H1 (cell line): Measurements from ENCODE around the gene TECPR2.

Source experiments
- BACH1 ChIP-seq: IDR thresholded peaks from 2 replicates; pipeline ENCODE4 v1.6.1; 2012; ENCODE audit warnings: low read length, improper control_type of control experiment
- BRCA1 ChIP-seq: IDR thresholded peaks from 2 replicates; pipeline ENCODE4 v1.6.1; 2012; ENCODE audit warnings: low read depth, low read length, improper control_type of control experiment
- CEBPB ChIP-seq: IDR thresholded peaks from 2 replicates; pipeline ENCODE4 v1.6.1; 2012; ENCODE audit warnings: low read depth, low read length
- CTCF ChIP-seq, 3 experiments: IDR thresholded peaks; 1 replicate in 2 of 3; 2 replicates in 1 of 3; pipeline versions ENCODE4 v1.5.1 to v1.6.1; 2011; ENCODE audit warnings: low read length in 3 of 3, mild to moderate bottlenecking in 3 of 3, inconsistent platforms in 2 of 3, low read depth in 1 of 3, moderate library complexity in 1 of 3; ENCODE audit not compliant: insufficient read depth in 1 of 3; ENCODE audit errors: control extremely low read depth in 1 of 3
- EP300 ChIP-seq, 2 experiments: IDR thresholded peaks; 1 replicate in 1 of 2; 2 replicates in 1 of 2; pipeline ENCODE4 v1.6.1; 2011 to 2012; ENCODE audit warnings: low read depth in 2 of 2, low read length in 2 of 2, mild to moderate bottlenecking in 2 of 2, borderline replicate concordance in 1 of 2, inconsistent platforms in 1 of 2, moderate library complexity in 1 of 2
- MAX ChIP-seq: IDR thresholded peaks from 2 replicates; pipeline ENCODE4 v1.6.1; 2012; ENCODE audit warnings: inconsistent platforms
- POLR2A ChIP-seq, 2 experiments: IDR thresholded peaks; 1 replicate in 1 of 2; 2 replicates in 1 of 2; pipeline ENCODE4 v1.6.1; 2011; ENCODE audit warnings: low read depth in 2 of 2, low read length in 2 of 2, mild to moderate bottlenecking in 2 of 2; ENCODE audit errors: control extremely low read depth in 1 of 2
- SIN3A ChIP-seq, 2 experiments: IDR thresholded peaks in 1 of 2; conservative IDR thresholded peaks in 1 of 2; 2 replicates each; pipeline ENCODE4 v1.6.1; 2011 to 2012; ENCODE audit warnings: low read length in 2 of 2, improper control_type of control experiment in 1 of 2, low read depth in 1 of 2, mild to moderate bottlenecking in 1 of 2
- TCF12 ChIP-seq: IDR thresholded peaks from 2 replicates; pipeline ENCODE4 v1.6.1; 2011; ENCODE audit warnings: low read depth, mild to moderate bottlenecking, low read length

GRCh38 chr14:102375119-102375518, 12.4 kb downstream of the TECPR2 start:
- TF ChIP-seq TCF12 = no peak
- no peak for TF ChIP-seq EP300 (IDR thresholded peaks at IDR 0.05; ENCODE audit: borderline replicate concordance in 1 of 2, low read depth in 2 of 2, low read length in 2 of 2)
- TF ChIP-seq POLR2A (IDR thresholded peaks at IDR 0.05; ENCODE audit: control extremely low read depth in 1 of 2, low read depth in 2 of 2, low read length in 2 of 2) = no peak
- TF ChIP-seq CEBPB = no peak
- TF ChIP-seq BRCA1 = no peak
- no peak for TF ChIP-seq BACH1
- no peak for TF ChIP-seq SIN3A (conservative IDR thresholded peaks at IDR 0.05 in 1 of 2, IDR thresholded peaks at IDR 0.05 in 1 of 2; ENCODE audit: low read depth in 1 of 2, low read length in 2 of 2)
- no peak for TF ChIP-seq CTCF (IDR thresholded peaks at IDR 0.05; ENCODE audit: control extremely low read depth in 1 of 3, insufficient read depth in 1 of 3, low read depth in 1 of 3, low read length in 3 of 3)
- no peak for TF ChIP-seq MAX
